Activated CD4-positive, alpha-beta T cell treated with anti-CD3 and anti-CD28 coated beads for 24 hours (primary cell): ENCODE results near the gene HOXA10.
A peak's percentile ranks its signal among the peaks of the same experiment; 100 is the strongest.

ENCODE experiments used
- DNase-seq, 2 donors: peaks; one replicate each; pipeline ENCODE4 v3.0.0-alpha.2; 2020; ENCODE audit warnings: low read depth in 2 of 2

The HOXA10 gene

GRCh38 chr7:27179503-27180430 is 5.6 kb upstream of the HOXA10 start:
- DNase-seq, result peak; percentile 41 to 50

- DNase-seq, result no peak
These were observed 4.9 kb upstream of the HOXA10 start for GRCh38 chr7:27179030-27179429.

GRCh38 chr7:27178366-27178765 is 4.2 kb upstream of the HOXA10 start:
- DNase-seq, result no peak

- no peak for DNase-seq
These were observed 3.7 kb upstream of the HOXA10 start for GRCh38 chr7:27177795-27178320.

- DNase-seq, result no peak
These were observed 3.1 kb upstream of the HOXA10 start for GRCh38 chr7:27176962-27177794.

- DNase-seq, result no peak
These were observed 2.4 kb upstream of the HOXA10 start for GRCh38 chr7:27176524-27176845.

- DNase-seq, result no peak
These were observed 1.8 kb upstream of the HOXA10 start for GRCh38 chr7:27175626-27176523.

GRCh38 chr7:27174874-27175625 is 930 bp upstream of the HOXA10 start:
- DNase-seq, result no peak

GRCh38 chr7:27173511-27173955 is 587 bp downstream of the HOXA10 start:
- DNase-seq, result no peak

GRCh38 chr7:27172823-27173510 is 1.2 kb downstream of the HOXA10 start:
- no peak for DNase-seq

- no peak for DNase-seq
These were observed 1.8 kb downstream of the HOXA10 start for GRCh38 chr7:27172315-27172774.

- DNase-seq, result no peak
These were observed 2.3 kb downstream of the HOXA10 start for GRCh38 chr7:27171637-27172314.

GRCh38 chr7:27171325-27171636 is 2.8 kb downstream of the HOXA10 start:
- no peak for DNase-seq

- no peak for DNase-seq
These were observed 3.4 kb downstream of the HOXA10 start for GRCh38 chr7:27170426-27171324.

- DNase-seq, result no peak
These were observed 4.3 kb downstream of the HOXA10 start for GRCh38 chr7:27169658-27170425.

GRCh38 chr7:27168265-27168947 is 5.7 kb downstream of the HOXA10 start:
- no peak for DNase-seq

GRCh38 chr7:27167916-27168264 is 6.2 kb downstream of the HOXA10 start:
- DNase-seq, result no peak
